Measurements from ENCODE around the gene NIBAN1.
"Not testable (repeated sequence)": the region's sequence is repeated elsewhere in the genome, so short reads cannot be mapped to it uniquely, and the experiment has no call there.

The NIBAN1 gene

DNA sequence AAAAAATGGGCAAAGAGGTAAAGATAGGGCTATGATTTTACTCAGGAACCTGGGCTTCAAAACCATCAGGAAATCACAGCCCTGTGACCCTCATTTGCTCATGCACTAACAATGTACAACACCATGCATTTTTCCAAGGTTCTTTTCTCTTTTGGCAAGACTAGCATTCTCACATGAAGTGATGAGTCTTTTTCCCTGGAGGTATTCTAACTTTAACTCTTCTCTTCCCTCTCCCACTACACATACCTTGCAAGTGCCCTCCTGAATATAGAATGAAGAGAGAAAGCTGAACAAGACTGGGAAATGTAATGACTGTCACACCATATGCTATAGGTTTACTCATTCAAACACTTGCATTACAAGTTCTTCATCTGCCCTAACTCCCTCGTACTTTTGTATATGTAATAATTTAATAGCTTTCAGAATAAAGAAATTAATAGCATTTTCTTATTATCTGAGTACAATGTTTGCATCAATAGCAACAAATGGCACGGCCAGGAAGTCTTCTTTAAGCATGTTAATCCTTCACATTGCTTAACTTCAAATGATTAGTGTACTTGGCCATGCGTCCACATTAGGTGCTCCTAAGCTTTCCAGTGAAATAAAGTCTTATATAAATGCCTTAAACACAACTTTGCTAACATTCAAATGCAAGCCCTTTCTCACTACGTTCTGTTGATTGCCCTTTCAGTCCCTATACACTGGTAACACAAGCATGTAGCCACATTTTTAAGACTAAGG, 1.8 kb downstream of the NIBAN1 start:
- no peak for DNase-seq (ENCODE audit: low read depth)

GRCh38 chr1:184971522-184972265, 2.6 kb downstream of the NIBAN1 start:
- no peak for DNase-seq (ENCODE audit: low read depth)

DNA sequence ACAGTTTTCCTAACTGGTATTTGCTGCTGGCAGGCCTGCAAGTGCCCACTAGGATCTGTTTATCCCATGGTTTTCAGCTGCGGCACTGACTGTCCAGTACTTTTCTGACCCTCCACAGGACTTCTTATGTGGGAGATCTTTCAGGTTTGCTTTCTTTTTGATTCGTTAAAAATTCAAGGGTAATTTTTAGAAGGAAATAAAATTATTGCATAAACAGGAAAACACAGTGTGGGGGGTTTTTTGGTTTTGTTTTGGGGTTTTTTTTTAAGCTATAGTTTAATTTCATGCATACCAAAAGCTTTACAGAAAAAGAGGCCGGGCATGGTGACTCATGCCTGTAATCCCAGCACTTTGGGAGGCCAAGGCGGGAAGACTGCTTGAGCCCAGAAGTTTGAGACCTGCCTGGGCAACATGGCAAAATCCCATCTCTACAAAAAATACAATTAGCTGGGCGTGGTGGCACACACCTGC, 3.6 kb downstream of the NIBAN1 start:
- no peak for DNase-seq (ENCODE audit: low read depth)

DNA sequence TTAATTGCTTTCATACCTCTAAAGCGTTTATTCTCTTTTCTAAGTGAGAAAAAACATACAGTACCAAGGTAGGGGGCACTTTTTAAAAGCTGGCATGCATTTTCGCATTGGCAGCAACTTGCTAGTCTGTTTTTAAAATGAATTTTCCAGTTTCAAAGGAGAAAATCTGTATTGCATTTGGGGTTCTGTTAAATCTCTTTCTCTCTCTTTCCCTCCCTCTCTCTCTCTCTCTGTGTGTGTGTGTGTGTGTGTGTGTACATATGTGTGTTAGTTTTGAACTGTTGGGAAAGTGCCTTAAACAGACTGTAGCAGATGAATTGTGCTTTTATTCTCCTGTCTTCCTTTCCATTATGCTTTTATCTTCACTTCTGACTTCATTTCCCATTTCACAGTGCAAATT, 7.3 kb downstream of the NIBAN1 start:
- DNase-seq (ENCODE audit: low read depth) = no peak

- no peak for DNase-seq (ENCODE audit: low read depth)
Observed at GRCh38 chr1:184965944-184966860, 8.1 kb downstream of the NIBAN1 start.

- DNase-seq (ENCODE audit: low read depth) = no peak
Observed at GRCh38 chr1:184965439-184965838, 8.9 kb downstream of the NIBAN1 start.

GRCh38 chr1:184959626-184960025, 14.7 kb downstream of the NIBAN1 start:
- DNase-seq (ENCODE audit: low read depth) = no peak

GRCh38 chr1:184958554-184959353, 15.6 kb downstream of the NIBAN1 start:
- DNase-seq (ENCODE audit: low read depth) = no peak

DNA sequence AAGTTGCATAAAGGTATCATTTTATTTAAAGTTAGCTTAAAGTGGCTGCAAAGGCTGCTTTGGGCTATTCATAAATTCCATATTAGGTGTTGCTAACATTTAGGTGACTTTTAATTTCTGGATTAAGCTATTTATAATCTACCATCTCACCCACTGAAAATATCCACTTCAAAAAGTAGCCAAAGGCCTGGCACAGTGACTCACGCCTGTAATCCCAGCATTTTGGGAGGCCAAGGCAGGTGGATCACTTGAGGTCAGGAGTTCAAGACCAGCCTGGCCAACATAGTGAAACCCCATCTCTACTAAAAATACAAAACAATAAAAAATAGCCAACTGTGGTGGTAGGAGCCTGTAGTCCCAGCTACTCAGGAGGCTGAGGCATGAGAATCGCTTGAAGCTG, 16.4 kb downstream of the NIBAN1 start:
- DNase-seq (ENCODE audit: low read depth) = not testable (repeated sequence)

- no peak for DNase-seq (ENCODE audit: low read depth)
Observed at GRCh38 chr1:184956999-184957700, 17.2 kb downstream of the NIBAN1 start.

DNA sequence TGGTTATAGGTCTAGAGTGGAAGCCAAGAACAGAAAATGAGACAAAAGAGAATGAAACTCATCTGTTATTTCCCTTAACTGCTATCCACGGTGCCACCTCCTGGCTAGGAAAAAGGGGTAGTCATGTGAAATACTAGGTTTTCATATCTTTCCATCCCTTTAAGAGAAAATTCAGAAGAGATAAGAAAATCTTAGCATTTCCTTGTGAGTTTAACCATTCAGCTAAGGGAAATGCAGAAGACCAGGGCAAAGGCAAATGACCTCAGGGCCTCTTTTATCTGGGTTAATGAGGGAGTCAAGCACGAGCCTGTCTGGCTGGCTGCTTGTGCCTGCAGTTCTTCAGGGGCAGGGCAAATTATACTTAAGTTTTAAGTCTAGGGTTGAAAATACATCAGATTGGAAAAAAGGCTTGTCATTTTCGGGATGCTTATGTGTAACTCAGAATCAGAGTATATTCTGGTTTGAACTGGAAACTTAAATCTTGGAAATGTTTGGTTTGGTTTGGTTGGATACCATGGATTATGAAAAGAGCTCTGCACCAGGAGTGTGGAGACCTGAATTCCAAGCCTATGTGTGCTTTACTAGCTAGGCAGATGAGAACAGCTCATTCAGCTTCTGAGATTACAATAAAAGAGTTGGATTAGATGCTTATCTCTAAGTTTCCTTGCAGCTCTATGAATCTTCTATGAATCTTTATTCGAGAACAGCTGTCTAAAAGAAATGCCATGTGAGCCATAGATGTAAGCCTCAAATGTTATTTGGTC, 19.9 kb downstream of the NIBAN1 start:
- DNase-seq (ENCODE audit: low read depth) = no peak

DNA sequence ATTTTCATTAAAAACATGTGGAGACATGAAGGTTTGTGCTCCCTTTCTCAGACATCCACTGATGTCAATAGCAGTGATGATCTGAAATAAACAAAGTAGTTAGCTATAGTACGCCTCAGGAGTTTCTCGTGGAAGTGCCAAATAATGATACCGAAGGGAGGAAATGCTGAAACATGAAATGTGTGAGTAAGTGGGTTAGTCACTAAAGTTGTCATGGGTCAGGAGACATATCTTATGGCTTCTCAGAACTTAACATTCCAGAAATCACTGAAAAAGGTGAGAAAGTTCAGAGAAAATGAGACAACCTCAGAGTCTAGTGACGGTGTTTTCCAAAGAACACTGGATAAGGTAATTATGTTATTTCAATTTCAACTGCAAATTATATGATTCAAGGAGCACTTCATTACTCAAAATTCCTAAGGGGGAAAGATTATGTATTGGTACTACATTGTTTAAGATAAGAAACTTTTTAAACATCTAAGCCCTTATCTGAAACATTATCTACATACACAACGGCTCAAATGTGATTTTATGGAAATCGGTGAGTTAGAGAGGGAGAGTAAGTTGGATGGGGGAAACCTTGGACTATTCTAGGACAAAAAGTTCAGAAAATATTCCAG, 20.6 kb downstream of the NIBAN1 start:
- no peak for DNase-seq (ENCODE audit: low read depth)

DNA sequence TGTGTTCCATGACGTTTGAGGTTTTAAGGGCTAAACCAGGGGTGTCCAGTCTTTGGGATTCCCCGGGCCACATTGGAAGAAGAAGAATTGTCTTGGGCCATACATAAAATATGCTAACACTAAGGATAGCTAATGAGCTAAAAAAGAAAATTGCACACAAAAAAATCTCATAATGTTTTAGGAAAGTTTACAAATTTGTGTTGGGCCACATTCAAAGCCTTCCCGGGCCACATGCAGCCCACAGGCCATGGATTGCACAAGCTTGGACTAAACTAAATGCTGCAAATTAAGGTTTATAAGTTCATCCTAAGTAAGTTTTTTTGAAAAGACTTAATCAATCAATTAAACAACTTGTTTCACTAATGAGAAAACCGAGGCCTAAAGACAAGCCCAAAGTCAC, 21.9 kb downstream of the NIBAN1 start:
- DNase-seq (ENCODE audit: low read depth) = no peak

- DNase-seq (ENCODE audit: low read depth) = no peak
Observed at GRCh38 chr1:184951788-184952187, 22.5 kb downstream of the NIBAN1 start.

- DNase-seq (ENCODE audit: low read depth) = no peak
Observed at GRCh38 chr1:184950906-184951305, 23.4 kb downstream of the NIBAN1 start.

DNA sequence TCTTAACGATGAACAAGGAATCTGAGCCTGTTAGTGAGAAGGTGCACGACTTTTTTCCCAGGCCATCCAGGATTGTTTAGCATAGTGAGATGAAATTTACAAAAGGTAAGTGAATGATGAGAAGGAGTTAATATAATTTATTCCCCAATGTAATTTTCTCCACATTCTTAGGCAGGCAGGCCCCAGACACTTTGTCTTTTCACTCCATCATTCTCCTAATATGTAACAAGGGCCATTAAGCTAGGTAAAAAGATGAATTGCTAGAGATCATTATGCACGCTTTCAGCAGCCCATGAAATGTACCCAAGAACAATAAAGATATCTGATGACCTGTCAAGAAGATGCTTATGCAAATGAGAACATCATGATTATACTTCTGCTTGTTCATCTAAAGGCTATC, 24.1 kb downstream of the NIBAN1 start:
- no peak for DNase-seq (ENCODE audit: low read depth)

- no peak for DNase-seq (ENCODE audit: low read depth)
Observed at GRCh38 chr1:184947497-184948256, 26.6 kb downstream of the NIBAN1 start.

DNA sequence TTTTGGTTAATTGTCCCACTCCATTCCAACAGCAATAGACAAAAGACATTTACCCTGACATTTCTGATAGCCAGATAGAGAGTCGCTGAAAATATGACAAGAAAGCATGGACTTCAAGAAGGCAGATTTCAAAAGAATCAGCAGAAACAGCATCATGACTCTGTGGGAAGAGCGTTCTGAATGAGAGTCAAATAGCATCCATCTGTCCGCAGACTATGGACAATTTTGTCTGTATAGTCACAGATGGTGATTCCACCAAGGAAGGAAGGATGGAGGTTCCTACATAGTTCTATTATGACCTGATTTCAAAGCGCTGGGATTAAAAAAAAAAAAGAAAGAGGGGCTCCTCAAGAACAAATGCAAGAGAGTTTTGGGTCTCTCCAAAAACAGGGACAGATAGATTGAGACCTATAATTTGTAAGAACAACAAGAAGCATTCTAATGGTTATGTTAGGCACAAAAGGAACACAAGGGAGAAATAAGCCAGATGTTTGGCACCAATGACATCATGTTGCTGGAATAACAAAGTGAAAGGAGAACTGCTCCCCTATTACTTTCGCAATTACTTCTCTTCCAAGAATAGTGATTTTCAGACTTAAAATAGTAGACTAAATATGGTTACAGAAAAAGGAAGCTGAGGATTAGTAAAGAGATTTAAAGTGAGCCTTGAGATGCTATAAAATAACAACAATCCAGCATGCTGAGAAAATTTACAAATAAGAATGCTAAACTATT, 28.5 kb downstream of the NIBAN1 start:
- no peak for DNase-seq (ENCODE audit: low read depth)

Data from GM04503 (cell line).